HCT116 (cell line): ENCODE results near the gene CCDC106. TPM values are rescaled to one million over a fixed set of nuclear protein-coding genes. Genes with fewer than 3 reads are reported as not detected.

Source experiments
- ATAC-seq: fragments of 200-7000 bp; cut with Tn5 transposase; 2 replicates; pipeline ENCODE4 v1.9.1; 2020; ENCODE audit warnings: mild to moderate bottlenecking, moderate library complexity
- BruUV-seq: library from RNA; stranded (reverse); fragments of 400-500 nt; replicated peaks from 2 replicates; lab custom pipeline; 2021; lab: Mats Ljungman, UMichigan
- CTCF ChIA-PET: fragments of 300-600 bp; sonication (Branson Sonifier 250); formaldehyde crosslinking; loops from one replicate; lab custom pipeline; 2021; ENCODE audit warnings: antibody characterized with exemption; lab: Charles Lee
- POLR2A ChIA-PET: fragments of 300-600, 350-600 bp; sonication (Branson Sonifier 250); formaldehyde crosslinking; loops from one replicate; lab custom pipeline; 2021; ENCODE audit warnings: antibody characterized with exemption; lab: Charles Lee
- RAD21 ChIA-PET, 2 experiments: fragments of 300-600 bp; sonication (Branson Sonifier 250); formaldehyde crosslinking; loops; one replicate each; lab custom pipeline; 2023; ENCODE audit warnings: low total read pairs in 2 of 2; ENCODE audit not compliant: uncharacterized antibody in 2 of 2, unreplicated experiment in 2 of 2, low non-redundant PET in 1 of 2; lab: Charles Lee
- DNase-seq: peaks from one replicate; pipeline ENCODE4 v3.0.0-alpha.2; 2010; ENCODE audit warnings: low read depth, low spot score
- H2AFZ ChIP-seq: fragments of 200-600 bp; shearing (Covaris generic), sonication (generic); 2 replicates; pipeline ENCODE4 v1.6.1; 2017; ENCODE audit warnings: low read depth, mixed run types, mixed read lengths, antibody characterized with exemption, low read length; ENCODE audit not compliant: poor library complexity, severe bottlenecking
- H3K27ac ChIP-seq: 2 replicates; pipeline ENCODE4 v1.5.1; 2012; ENCODE audit warnings: low read depth, low read length
- H3K27me3 ChIP-seq: fragments of 200-600 bp; sonication (generic); 2 replicates; pipeline ENCODE4 v1.6.1; 2016; ENCODE audit warnings: mixed run types, low read length, mixed read lengths; ENCODE audit not compliant: insufficient read depth
- H3K36me3 ChIP-seq, 2 experiments: fragments of 200-500 bp in 1 of 2; fragments of 200-600 bp in 1 of 2; sonication (Bioruptor generic) in 1 of 2; sonication (generic) in 1 of 2; 2 replicates each; pipeline versions ENCODE4 v1.5.1 to v1.6.1; 2014 to 2016; ENCODE audit warnings: low read length in 2 of 2, inconsistent platforms in 1 of 2, mixed read lengths in 1 of 2, mixed run types in 1 of 2; ENCODE audit not compliant: insufficient read depth in 2 of 2, control insufficient read depth in 1 of 2
- H3K4me1 ChIP-seq, 2 experiments: fragments of 200-600 bp in 1 of 2; sonication (generic) in 1 of 2; 2 replicates each; pipeline versions ENCODE4 v1.5.1 to v1.6.1; 2012 to 2017; ENCODE audit warnings: low read length in 2 of 2, inconsistent platforms in 1 of 2, mild to moderate bottlenecking in 1 of 2, mixed read lengths in 1 of 2, mixed run types in 1 of 2, moderate library complexity in 1 of 2; ENCODE audit not compliant: insufficient read depth in 2 of 2, control insufficient read depth in 1 of 2
- H3K4me2 ChIP-seq: fragments of 200-600 bp; sonication (generic); 2 replicates; pipeline ENCODE4 v1.6.1; 2017; ENCODE audit warnings: mixed run types, low read length, mixed read lengths
- H3K4me3 ChIP-seq, 2 experiments: fragments of 200-600 bp in 1 of 2; sonication (generic) in 1 of 2; replicated peaks in 1 of 2; 2 replicates each; pipeline ENCODE4 v1.5.1; 2011 to 2016; ENCODE audit warnings: low read length in 2 of 2, control low read depth in 1 of 2, low read depth in 1 of 2, mild to moderate bottlenecking in 1 of 2, mixed read lengths in 1 of 2, mixed run types in 1 of 2
- H3K79me2 ChIP-seq: fragments of 200-600 bp; sonication (generic); 2 replicates; pipeline ENCODE4 v1.6.1; 2017; ENCODE audit warnings: mild to moderate bottlenecking, mixed run types, low read length, moderate library complexity, mixed read lengths; ENCODE audit not compliant: insufficient read depth
- H3K9ac ChIP-seq: fragments of 200-600 bp; sonication (generic); 2 replicates; pipeline ENCODE4 v1.6.1; 2016; ENCODE audit warnings: low read length, mixed read lengths
- H3K9me2 ChIP-seq: fragments of 200-600 bp; sonication (generic), shearing (Covaris generic); 2 replicates; pipeline ENCODE4 v1.6.1; 2017; ENCODE audit warnings: mixed run types, mild to moderate bottlenecking, moderate library complexity; ENCODE audit not compliant: insufficient read depth
- H3K9me3 ChIP-seq, 2 experiments: fragments of 200-500 bp in 1 of 2; fragments of 200-600 bp in 1 of 2; sonication (Bioruptor generic) in 1 of 2; sonication (generic) in 1 of 2; 2 replicates each; pipeline ENCODE4 v1.6.1; 2014 to 2017; ENCODE audit warnings: low read length in 2 of 2, mixed read lengths in 2 of 2, inconsistent platforms in 1 of 2, low read depth in 1 of 2, mild to moderate bottlenecking in 1 of 2, mixed run types in 1 of 2, moderate library complexity in 1 of 2; ENCODE audit not compliant: control insufficient read depth in 1 of 2, insufficient read depth in 1 of 2
- H4K20me1 ChIP-seq: fragments of 200-600 bp; sonication (generic), shearing (Covaris generic); 2 replicates; pipeline ENCODE4 v1.6.1; 2017; ENCODE audit warnings: mixed run types, mild to moderate bottlenecking, moderate library complexity; ENCODE audit not compliant: insufficient read depth
- ATF3 ChIP-seq: IDR thresholded peaks from 2 replicates; pipeline ENCODE4 v1.6.1; 2012
- CBX3 ChIP-seq: IDR thresholded peaks from 2 replicates; pipeline ENCODE4 v1.6.1; 2012; ENCODE audit warnings: low read depth
- CEBPB ChIP-seq: IDR thresholded peaks from 2 replicates; pipeline ENCODE4 v1.6.1; 2012; ENCODE audit warnings: low read depth
- EZH2 ChIP-seq: fragments of 200-600 bp; sonication (generic); IDR thresholded peaks from 2 replicates; pipeline ENCODE4 v1.6.1; 2017; ENCODE audit warnings: antibody characterized with exemption, mixed run types
- EZH2phosphoT487 ChIP-seq: fragments of 200-600 bp; IDR thresholded peaks from 2 replicates; pipeline ENCODE4 v1.6.1; 2018; ENCODE audit warnings: antibody characterized with exemption, borderline replicate concordance
- FOSL1 ChIP-seq: IDR thresholded peaks from 2 replicates; pipeline ENCODE4 v1.6.1; 2012; ENCODE audit warnings: low read depth
- POLR2A ChIP-seq: IDR thresholded peaks from 2 replicates; pipeline ENCODE4 v1.7.0; 2011; ENCODE audit warnings: borderline replicate concordance; ENCODE audit not compliant: insufficient read depth, insufficient read length; ENCODE audit errors: extremely low read depth
- POLR2AphosphoS5 ChIP-seq: IDR thresholded peaks from 2 replicates; pipeline ENCODE4 v1.6.1; 2011; ENCODE audit warnings: mild to moderate bottlenecking, low read depth, low read length, moderate library complexity
- SIN3A ChIP-seq: IDR thresholded peaks from 2 replicates; pipeline ENCODE4 v1.6.1; 2012; ENCODE audit warnings: low read depth
- SRF ChIP-seq: IDR thresholded peaks from 2 replicates; pipeline ENCODE4 v1.6.1; 2012; ENCODE audit warnings: low read depth
- ZFX ChIP-seq: fragments of 450-650 bp; IDR thresholded peaks from 2 replicates; pipeline ENCODE4 v1.6.1; 2017
- ZNF274 ChIP-seq: fragments of 200-500 bp; sonication (Bioruptor generic); IDR thresholded peaks from 2 replicates; pipeline ENCODE4 v1.6.1; 2014; ENCODE audit warnings: mild to moderate bottlenecking, low read depth, low read length, inconsistent platforms
- intact Hi-C: fragments of 100-400 bp; cut with micrococcal nuclease; formaldehyde crosslinking; loops from 2 replicates; pipeline ENCODE4 v1.10.0; 2022
- total RNA-seq: library from RNA; stranded (reverse); gene quantifications from one replicate; pipeline ENCODE4 v1.2.1, GENCODE V29; 2021; ENCODE audit not compliant: unreplicated experiment

CCDC106 gene
- total RNA-seq, 1 experiment from 2014 or later: 1.0 TPM

- Histone ChIP-seq H2AFZ (no peak overlapping the region), H3K36me3 (peaks cover 15 to 30% of the 10 kb centered on the region in 2 experiments; a peak in 3 of 4 replicates), H4K20me1 (0 out of 2 replicates have a peak, but pooled peaks cover 4% of the 10 kb centered on the region), H3K9ac (no peak overlapping the region), H3K27ac (no peak overlapping the region), H3K79me2 (peaks cover 86% of the 10 kb centered on the region), H3K4me2 (no peak overlapping the region), H3K9me3 (no peaks in the 10 kb centered on the region), H3K4me3 (no peak overlapping the region)
- intact Hi-C loops: no loop called here
- ChIA-PET CTCF (no interaction called here), RAD21 (no interaction called here), POLR2A (no interaction called here)
- TF ChIP-seq SIN3A: no peak
- TF ChIP-seq, all 23 proteins: peak for 0
- H3K9me2 ChIP-seq: no peaks in the 10 kb centered on the region
- no TSS peak for BruUV-seq
- no peaks in the 10 kb centered on the region for H3K27me3 ChIP-seq
- H3K4me1 ChIP-seq: peaks cover 9 to 37% of the 10 kb centered on the region in 2 experiments
- ATAC-seq (no peak), DNase-seq (no peak)
These were observed 30.2 kb downstream of the CCDC106 start for GRCh38 chr19:55678121-55678671.

- Histone ChIP-seq H3K27ac (no peak overlapping the region), H3K4me1 (peaks cover 9 to 25% of the 10 kb centered on the region in 2 experiments)
- DNase-seq: no peak
- ATAC-seq: no peak
- intact Hi-C loops: no loop called here
- CTCF ChIA-PET: no interaction called here
- no TSS peak for BruUV-seq
- TF ChIP-seq CEBPB (no peak), SRF (no peak), ZNF274 (no peak), ATF3 (no peak), POLR2AphosphoS5 (no peak), POLR2A (no peak), SIN3A (no peak), EZH2phosphoT487 (no peak), FOSL1 (no peak), CBX3 (no peak), ZFX (no peak), EZH2 (no peak)
- TF ChIP-seq, all 23 proteins: peak for 0
- no peaks in the 10 kb centered on the region for H3K9me3 ChIP-seq
- POLR2A ChIA-PET: no interaction called here
- H3K9me2 ChIP-seq: no peaks in the 10 kb centered on the region
- H3K36me3 ChIP-seq: peaks cover 15 to 35% of the 10 kb centered on the region in 2 experiments; a peak in 3 of 4 replicates
- no peaks in the 10 kb centered on the region for H4K20me1 ChIP-seq
- H3K27me3 ChIP-seq: no peaks in the 10 kb centered on the region
- H3K9ac ChIP-seq: no peak overlapping the region
- H3K79me2 ChIP-seq: peaks cover 89% of the 10 kb centered on the region
- H3K4me3 ChIP-seq: no peak overlapping the region
- 0 out of 2 replicates have a peak overlapping the region, but pooled peaks have one; percentile 3 for H3K4me2 ChIP-seq
- RAD21 ChIA-PET: no interaction called here
- no peak overlapping the region for H2AFZ ChIP-seq
These were observed 31.6 kb downstream of the CCDC106 start for GRCh38 chr19:55679343-55680257.
